Hepatocyte (in vitro differentiated cells): ENCODE measurements around the gene RNU1-4.
"Not testable (repeated sequence)": the region's sequence is repeated elsewhere in the genome, so short reads cannot be mapped to it uniquely, and the experiment has no call there.

Source experiments
- EZH2 ChIP-seq: fragments of 200-600 bp; sonication (generic); IDR thresholded peaks from 2 replicates; pipeline ENCODE4 v1.6.1; 2016; ENCODE audit warnings: antibody characterized with exemption, mild to moderate bottlenecking, borderline replicate concordance
- TF ChIP-seq, protein P1 (sequence below): fragments of 200-600 bp; sonication (generic); IDR thresholded peaks from 2 replicates; pipeline ENCODE4 v1.5.1; 2016; ENCODE audit warnings: antibody characterized with exemption, mild to moderate bottlenecking; ENCODE audit not compliant: poor library complexity

DNA sequence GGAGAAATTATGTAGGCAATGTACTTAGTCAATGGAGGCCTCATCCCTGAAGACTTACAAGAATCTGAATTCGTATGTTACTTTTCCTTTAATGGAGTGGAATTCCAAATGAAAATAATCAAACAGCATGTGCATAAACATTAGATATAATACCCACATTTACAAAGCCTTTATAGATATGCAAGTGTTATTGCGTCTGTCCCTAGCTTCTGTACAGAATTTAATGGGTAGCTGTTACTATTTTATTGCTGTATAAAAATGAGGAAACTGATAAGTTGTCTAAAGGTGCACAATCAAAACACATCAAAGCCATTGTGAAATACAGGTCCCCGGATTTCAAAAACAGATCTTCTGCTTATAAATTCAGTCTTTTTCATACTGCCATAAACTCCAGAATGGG is 12.5 kb downstream of the RNU1-4 start:
- TF ChIP-seq, protein P1, sequence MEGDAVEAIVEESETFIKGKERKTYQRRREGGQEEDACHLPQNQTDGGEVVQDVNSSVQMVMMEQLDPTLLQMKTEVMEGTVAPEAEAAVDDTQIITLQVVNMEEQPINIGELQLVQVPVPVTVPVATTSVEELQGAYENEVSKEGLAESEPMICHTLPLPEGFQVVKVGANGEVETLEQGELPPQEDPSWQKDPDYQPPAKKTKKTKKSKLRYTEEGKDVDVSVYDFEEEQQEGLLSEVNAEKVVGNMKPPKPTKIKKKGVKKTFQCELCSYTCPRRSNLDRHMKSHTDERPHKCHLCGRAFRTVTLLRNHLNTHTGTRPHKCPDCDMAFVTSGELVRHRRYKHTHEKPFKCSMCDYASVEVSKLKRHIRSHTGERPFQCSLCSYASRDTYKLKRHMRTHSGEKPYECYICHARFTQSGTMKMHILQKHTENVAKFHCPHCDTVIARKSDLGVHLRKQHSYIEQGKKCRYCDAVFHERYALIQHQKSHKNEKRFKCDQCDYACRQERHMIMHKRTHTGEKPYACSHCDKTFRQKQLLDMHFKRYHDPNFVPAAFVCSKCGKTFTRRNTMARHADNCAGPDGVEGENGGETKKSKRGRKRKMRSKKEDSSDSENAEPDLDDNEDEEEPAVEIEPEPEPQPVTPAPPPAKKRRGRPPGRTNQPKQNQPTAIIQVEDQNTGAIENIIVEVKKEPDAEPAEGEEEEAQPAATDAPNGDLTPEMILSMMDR, result not testable (repeated sequence)
- TF ChIP-seq EZH2, result not testable (repeated sequence)
